HG02852 (cell line): ENCODE results near the gene ERBB3.

ENCODE experiments used
- ATAC-seq: cut with Tn5 transposase; IDR thresholded peaks from one replicate; pipeline ENCODE4 v1.9.1; 2021; ENCODE audit warnings: mild to moderate bottlenecking, moderate library complexity; ENCODE audit not compliant: unreplicated experiment

The ERBB3 gene

DNA sequence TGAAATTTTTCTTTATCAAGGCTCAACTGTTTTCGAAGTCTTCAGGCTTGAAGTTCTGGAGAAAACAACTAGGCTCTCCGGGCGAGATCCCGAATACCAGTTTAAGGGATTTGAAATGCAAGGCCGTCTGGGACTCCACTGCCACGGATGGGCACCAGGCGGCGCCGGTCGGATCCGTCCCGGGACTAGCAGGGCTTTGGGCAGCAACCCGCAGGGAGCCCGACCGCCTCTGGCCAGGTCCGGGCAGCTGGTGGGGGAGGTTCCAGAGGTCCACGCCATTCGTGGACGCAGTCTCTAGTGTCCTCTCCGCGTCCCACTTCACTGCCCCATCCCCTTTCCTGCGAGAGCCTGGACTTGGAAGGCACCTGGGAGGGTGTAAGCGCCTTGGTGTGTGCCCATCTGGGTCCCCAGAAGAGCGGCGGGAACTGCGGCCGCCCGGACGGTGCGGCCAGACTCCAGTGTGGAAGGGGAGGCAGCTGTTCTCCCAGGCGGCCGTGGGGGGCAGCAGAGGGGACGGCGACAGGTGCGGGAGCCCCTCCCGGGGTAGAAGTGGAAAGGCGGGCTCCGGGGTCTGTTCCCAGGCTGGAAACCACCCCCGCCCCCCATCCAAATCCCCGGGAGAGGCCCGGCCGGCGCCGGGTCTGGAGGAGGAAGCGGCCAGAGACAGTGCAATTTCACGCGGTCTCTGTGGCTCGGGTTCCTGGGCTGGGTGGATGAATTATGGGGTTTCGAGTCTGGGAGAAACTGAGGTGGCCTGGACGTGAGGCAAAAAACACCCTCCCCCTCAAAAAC, 838 bp upstream of the ERBB3 start:
- ATAC-seq: peak; percentile 48

GRCh38 chr12:56080556-56081138, 682 bp downstream of the ERBB3 start:
- ATAC-seq: no peak

DNA sequence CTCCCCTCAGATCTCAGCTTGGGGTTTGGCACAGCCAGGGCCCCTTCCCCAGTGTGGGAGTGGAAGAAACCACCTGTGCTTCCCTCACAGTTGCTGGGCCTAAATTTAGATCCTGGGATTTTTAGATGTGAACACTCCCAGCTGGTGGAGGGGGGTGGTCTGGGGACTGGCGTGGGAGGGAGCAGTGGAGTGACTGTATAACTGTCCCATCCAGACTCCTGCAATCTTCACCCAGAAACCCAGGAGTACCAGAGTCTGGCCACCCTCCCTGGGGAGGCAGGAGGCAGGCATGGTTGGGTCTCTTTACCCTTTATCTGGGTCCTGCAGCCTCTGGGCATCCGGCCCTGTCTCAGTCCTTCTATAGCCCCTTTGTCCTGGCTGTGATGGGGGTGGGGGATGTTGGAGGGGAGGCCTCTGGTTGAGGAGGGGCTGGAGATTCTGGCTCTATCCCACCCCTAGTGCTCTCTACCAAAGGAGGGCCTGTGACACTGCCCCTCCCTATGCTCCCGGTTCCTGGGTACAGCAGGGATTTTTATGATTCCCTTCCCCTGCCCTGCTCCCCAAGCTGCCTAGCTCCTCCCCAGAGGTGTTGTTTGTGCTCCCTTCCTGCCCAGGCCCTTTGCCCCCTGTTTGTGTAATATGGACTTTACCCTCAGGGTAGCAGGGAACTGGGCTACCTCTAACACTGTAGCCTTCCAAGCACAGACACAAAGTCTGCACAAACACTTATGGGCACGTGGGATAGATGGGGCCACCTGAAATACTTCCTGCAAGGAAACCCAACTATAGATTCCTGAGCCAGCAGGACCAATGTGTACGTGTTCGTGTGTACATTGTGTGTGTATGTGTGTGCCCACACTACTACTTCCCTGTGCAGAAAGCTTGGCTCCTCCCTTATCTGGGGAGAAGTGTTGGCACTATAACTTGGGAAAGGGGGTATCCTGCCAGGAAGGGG, 1.7 kb downstream of the ERBB3 start:
- no peak for ATAC-seq

GRCh38 chr12:56082382-56082781, 2.4 kb downstream of the ERBB3 start:
- no peak for ATAC-seq

DNA sequence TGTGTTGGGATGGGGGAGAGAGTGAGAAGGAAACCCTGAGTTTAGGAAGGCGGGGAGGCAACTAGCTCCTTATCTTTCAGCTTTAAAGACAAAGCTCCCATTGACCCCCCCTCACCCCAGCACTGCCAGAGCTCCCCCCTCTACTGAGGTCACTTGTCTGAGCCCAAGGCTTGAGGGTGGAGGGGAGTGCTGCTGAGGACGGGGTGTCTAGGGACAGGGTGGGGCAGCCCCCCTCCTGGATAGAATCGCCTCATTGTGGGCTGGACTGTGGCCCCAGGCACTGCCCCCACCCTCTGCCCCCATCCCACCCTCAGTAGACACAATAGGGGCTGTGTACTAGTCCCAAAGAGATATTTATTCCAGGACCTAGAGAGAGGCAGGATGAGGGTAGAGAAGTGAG, 3.0 kb downstream of the ERBB3 start:
- ATAC-seq: no peak

DNA sequence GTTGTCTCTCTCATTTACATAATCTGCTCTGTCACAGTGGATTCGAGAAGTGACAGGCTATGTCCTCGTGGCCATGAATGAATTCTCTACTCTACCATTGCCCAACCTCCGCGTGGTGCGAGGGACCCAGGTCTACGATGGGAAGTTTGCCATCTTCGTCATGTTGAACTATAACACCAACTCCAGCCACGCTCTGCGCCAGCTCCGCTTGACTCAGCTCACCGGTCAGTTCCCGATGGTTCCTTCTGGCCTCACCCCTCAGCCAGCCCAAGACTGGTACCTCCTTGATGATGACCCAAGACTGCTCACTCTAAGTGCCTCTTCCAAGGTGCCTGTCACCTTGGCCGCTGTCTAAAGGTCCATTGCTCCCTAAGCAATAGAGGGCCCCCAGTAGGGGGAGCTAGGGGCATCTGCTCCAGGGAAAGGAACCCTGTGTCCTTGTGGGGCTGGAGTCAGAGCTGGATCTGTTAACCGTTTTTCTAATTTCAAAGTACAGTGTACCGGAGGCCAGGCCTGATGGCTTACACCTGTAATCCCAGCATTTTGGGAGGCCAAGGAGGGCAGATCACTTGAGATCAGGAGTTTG, 5.1 kb downstream of the ERBB3 start:
- no peak for ATAC-seq

GRCh38 chr12:56086096-56086495, 6.1 kb downstream of the ERBB3 start:
- ATAC-seq: no peak

DNA sequence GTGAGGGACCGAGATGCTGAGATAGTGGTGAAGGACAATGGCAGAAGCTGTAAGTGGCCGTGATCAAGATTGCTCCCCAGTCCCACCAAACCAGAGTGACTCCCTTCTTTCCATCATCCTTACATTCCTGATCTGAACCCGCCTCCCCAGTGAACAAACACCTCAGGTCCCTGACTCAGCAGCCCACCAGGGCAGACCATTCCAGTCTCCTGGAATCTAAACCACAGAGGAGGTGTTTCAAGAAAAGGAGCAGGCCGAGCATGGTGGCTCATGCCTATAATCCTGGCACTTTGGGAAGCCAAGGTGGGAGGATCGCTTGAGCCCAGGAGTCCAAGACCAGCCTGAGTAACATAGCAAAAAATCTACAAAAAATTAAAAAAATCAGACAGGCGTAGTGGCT, 6.6 kb downstream of the ERBB3 start:
- ATAC-seq: no peak

GRCh38 chr12:56087220-56087619, 7.3 kb downstream of the ERBB3 start:
- no peak for ATAC-seq

DNA sequence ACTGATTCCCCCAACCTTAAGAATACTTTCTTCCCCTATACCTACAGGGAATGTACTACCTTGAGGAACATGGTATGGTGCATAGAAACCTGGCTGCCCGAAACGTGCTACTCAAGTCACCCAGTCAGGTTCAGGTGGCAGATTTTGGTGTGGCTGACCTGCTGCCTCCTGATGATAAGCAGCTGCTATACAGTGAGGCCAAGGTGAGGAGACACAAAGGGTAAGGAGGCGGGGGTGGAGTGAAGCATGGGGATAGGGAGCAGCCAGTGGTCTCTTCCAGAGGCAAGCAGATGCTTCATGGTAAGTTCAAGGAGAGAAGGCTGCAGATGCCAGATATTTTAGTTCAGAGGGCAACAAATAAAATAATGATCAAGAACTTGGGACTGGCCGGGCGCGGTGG, 17.8 kb downstream of the ERBB3 start:
- no peak for ATAC-seq

- no peak for ATAC-seq
These were observed 18.6 kb downstream of the ERBB3 start for GRCh38 chr12:56098592-56098991.

DNA sequence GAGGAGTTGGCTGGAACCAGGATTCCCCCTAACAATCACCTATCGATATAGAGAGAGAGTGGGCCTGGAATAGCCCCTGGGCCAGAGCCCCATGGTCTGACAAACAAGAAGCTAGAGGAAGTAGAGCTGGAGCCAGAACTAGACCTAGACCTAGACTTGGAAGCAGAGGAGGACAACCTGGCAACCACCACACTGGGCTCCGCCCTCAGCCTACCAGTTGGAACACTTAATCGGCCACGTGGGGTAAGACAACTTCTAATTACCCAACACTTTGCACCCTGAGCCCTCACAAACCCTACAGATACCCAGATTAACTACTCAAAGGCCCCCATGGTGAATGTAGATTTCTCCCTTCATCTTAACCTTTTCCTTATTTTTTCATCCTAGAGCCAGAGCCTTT, 19.8 kb downstream of the ERBB3 start:
- ATAC-seq: no peak

DNA sequence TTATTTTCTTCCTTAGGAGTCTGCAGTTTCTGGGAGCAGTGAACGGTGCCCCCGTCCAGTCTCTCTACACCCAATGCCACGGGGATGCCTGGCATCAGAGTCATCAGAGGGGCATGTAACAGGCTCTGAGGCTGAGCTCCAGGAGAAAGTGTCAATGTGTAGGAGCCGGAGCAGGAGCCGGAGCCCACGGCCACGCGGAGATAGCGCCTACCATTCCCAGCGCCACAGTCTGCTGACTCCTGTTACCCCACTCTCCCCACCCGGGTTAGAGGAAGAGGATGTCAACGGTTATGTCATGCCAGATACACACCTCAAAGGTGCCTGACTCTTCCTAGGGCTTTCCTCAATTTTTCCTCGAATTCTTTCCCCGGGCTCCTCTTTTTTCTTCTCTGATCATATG, 21.1 kb downstream of the ERBB3 start:
- ATAC-seq: no peak

- no peak for ATAC-seq
These were observed 22.7 kb downstream of the ERBB3 start for GRCh38 chr12:56102683-56103065.

- no peak for ATAC-seq
These were observed 23.2 kb downstream of the ERBB3 start for GRCh38 chr12:56103066-56103711.

DNA sequence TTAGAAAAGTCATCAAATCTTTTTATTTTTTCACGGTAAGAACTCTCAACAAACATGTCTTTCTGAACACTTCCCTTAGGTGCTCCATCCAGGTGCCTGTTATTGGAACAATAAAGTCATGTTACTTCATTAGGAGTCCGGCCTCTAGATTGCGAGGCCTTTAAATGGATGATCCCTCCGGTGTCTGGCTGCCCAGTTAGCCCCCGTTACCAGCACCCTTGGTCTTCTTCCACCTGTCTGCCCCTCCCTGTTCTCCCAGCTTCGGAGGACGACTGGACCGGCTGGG, 23.8 kb downstream of the ERBB3 start:
- no peak for ATAC-seq

DNA sequence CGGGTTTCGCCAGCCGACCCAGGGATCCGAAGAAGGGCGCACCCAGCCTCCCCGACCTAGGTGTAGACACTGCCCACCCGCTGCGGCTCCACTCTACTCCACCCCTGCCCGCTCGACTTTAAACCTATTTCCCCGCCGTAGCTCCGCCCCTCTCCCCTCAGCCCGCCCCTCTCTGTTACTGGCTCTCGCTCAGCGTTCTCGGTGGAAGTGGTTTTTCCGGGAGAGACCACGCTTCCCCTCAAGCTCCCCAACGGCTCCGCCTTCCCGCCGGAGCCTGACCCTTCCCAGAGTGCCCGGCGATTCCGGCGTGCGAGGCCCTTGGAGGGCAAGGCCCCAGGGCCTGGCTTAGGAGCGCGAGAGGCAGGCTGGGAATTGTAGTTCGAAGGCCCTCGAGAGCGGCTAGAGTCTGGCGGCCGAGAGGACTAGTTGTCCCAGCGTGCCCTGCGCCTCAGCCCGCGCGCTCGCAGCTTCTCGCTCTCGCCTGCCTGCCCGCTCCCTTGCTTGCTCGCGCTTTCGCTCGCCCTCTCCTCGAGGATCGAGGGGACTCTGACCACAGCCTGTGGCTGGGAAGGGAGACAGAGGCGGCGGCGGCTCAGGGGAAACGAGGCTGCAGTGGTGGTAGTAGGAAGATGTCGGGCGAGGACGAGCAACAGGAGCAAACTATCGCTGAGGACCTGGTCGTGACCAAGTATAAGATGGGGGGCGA, 24.3 kb downstream of the ERBB3 start, which contains the start of gene PA2G4:
Gene PA2G4 (plus strand): TSS at position 451 of the 706 bp plus-strand sequence. CDS start 179 bp downstream, at position 630.
- ATAC-seq: peak; percentile 96

GRCh38 chr12:56104815-56105608, 25.0 kb downstream of the ERBB3 start:
- peak; percentile 15 for ATAC-seq

DNA sequence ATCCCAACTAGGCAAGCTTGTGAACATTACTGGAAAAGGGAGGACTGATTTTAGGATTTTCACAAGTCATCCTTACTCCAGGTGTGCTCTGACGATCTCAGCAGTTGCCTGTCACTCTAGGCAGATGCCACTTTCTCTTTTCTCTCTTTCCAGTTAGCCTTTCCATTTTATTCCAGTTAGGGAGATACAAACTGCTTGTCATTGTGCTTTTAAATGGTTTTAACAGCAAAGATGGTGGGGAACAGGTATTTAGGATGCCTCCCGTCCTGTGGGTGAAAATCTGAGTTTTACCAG, 25.6 kb downstream of the ERBB3 start:
- no peak for ATAC-seq

DNA sequence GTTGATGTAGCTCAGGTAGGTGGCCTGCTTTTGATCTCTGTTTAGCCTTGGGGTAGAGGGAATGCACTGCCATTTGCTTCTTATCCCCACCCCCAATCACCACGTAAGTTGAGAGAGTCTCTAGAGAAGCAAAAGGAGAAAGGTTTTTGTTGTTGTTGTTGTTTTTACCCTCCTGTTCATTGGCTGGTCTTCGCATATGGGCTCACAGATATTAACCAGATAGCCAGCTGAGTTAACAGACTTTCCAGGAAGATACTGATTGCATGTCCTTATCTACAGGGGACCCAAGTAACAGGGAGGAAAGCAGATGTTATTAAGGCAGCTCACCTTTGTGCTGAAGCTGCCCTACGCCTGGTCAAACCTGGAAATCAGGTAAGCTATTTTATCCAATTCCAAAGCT, 27.3 kb downstream of the ERBB3 start:
- no peak for ATAC-seq
